Measurements from ENCODE around the gene LRR1. TPM values are rescaled to one million over a fixed set of nuclear protein-coding genes. Genes with fewer than 3 reads are reported as not detected.

Gene LRR1
- total RNA-seq, 2 donors from 2014 or later, result 24.3 to 39.8 TPM

GRCh38 chr14:49574038-49574437, 24.7 kb upstream of the LRR1 start:
- intact Hi-C loops (cut with DNase I), result no loop called here
- Histone ChIP-seq H3K36me3 (peaks cover 4% of the 10 kb centered on the region), H3K9me3 (no peaks in the 10 kb centered on the region), H3K27ac (no peak overlapping the region), H3K27me3 (no peaks in the 10 kb centered on the region), H3K9ac (ENCODE audit: low read depth in 2 of 2, low read length in 2 of 2) (no peak overlapping the region), H3K4me3 (no peak overlapping the region), H3K4me1 (no peaks in the 10 kb centered on the region)
- no peak for DNase-seq
- TF ChIP-seq CTCF (IDR thresholded peaks at IDR 0.05), result no peak

- TF ChIP-seq CTCF (IDR thresholded peaks at IDR 0.05), result no peak
- H3K27ac ChIP-seq, result no peak overlapping the region
Measured at GRCh38 chr14:49578141-49578540, 20.6 kb upstream of the LRR1 start.

GRCh38 chr14:49579841-49580240, 18.9 kb upstream of the LRR1 start:
- DNase-seq, result no peak
- H3K36me3 ChIP-seq, result peaks cover 4% of the 10 kb centered on the region
- H3K9ac ChIP-seq (ENCODE audit: low read depth in 2 of 2, low read length in 2 of 2), result no peak overlapping the region
- no peak for TF ChIP-seq CTCF (IDR thresholded peaks at IDR 0.05)
- no peak overlapping the region for H3K27ac ChIP-seq
- no peaks in the 10 kb centered on the region for H3K27me3 ChIP-seq
- no peaks in the 10 kb centered on the region for H3K9me3 ChIP-seq
- intact Hi-C loops (cut with DNase I), result no loop called here
- H3K4me1 ChIP-seq, result no peaks in the 10 kb centered on the region
- H3K4me3 ChIP-seq, result no peak overlapping the region

More at GRCh38 chr14:49578141-49578540, 20.6 kb upstream of the LRR1 start:
- Histone ChIP-seq H3K4me1 (no peaks in the 10 kb centered on the region), H3K9ac (ENCODE audit: low read depth in 2 of 2, low read length in 2 of 2) (no peak overlapping the region), H3K27me3 (no peaks in the 10 kb centered on the region), H3K9me3 (no peaks in the 10 kb centered on the region), H3K36me3 (peaks cover 4% of the 10 kb centered on the region), H3K4me3 (no peak overlapping the region)
- DNase-seq, result no peak
- intact Hi-C loops (cut with DNase I), result no loop called here

DNA sequence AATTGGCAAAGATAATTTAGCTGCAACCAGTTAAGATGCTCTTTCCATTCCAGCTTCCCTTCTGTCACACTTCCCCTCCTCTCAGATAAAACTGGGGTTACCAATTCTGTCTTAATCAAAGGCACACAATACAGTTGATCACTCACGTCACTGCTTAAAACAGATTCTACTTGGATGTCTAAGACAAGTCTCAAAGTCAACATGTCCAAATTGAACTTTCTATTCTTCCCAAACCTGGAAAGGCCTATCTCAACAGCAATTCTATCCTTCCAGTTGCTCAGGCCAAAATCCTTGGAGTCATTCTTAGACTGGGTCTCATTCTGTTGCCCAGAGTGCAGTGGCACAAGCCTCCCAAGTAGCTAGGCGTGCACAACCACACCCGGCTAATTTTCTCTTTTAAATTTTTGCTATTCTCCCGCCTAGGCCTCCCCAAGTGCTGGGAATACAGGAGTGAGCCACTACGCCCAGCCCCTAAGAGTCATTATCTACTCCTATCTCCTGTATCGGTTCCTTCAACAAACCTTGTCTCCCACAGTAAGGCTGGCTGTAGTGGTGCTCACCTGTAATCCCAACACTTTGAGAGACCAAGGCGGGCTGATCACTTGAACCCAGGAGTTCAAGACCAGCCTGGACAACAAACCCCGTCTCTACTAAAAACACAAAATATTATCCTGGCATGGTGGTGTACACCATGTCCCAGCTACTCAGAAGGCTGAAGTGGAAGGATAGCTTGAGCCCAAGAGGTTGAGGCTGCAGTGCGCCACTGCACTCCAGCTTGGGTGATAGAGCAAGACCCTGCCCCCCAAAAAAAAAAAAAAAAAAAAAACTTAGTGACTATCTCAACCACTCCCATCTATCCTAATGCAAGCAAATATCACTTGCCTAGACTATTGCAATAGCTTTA, 17.3 kb upstream of the LRR1 start:
- Histone ChIP-seq H3K4me1 (no peaks in the 10 kb centered on the region), H3K9me3 (no peaks in the 10 kb centered on the region), H3K9ac (ENCODE audit: low read depth in 2 of 2, low read length in 2 of 2) (no peak overlapping the region), H3K36me3 (peaks cover 4% of the 10 kb centered on the region), H3K4me3 (no peak overlapping the region), H3K27ac (no peak overlapping the region), H3K27me3 (no peaks in the 10 kb centered on the region)
- DNase-seq, result no peak
- TF ChIP-seq CTCF (IDR thresholded peaks at IDR 0.05), result no peak
- intact Hi-C loops (cut with DNase I), result no loop called here

GRCh38 chr14:49582113-49582977, 16.4 kb upstream of the LRR1 start:
- no peak overlapping the region for H3K27ac ChIP-seq
- no peaks in the 10 kb centered on the region for H3K9me3 ChIP-seq
- no peaks in the 10 kb centered on the region for H3K4me1 ChIP-seq
- intact Hi-C loops (cut with DNase I), result no loop called here
- no peak overlapping the region for H3K9ac ChIP-seq (ENCODE audit: low read depth in 2 of 2, low read length in 2 of 2)
- TF ChIP-seq CTCF (IDR thresholded peaks at IDR 0.05), result no peak
- no peak for DNase-seq
- no peak overlapping the region for H3K4me3 ChIP-seq
- H3K36me3 ChIP-seq, result peaks cover 4% of the 10 kb centered on the region
- no peaks in the 10 kb centered on the region for H3K27me3 ChIP-seq

Measured in colonic mucosa (tissue), 4 donors.